NCI-H128 (cell line): ENCODE measurements around the gene MYO9A.

ENCODE experiments used
- DNase-seq: peaks from one replicate; lab custom pipeline; 2025; ENCODE audit not compliant: unreplicated experiment; lab: John Stamatoyannopoulos, UW

The MYO9A gene

DNA sequence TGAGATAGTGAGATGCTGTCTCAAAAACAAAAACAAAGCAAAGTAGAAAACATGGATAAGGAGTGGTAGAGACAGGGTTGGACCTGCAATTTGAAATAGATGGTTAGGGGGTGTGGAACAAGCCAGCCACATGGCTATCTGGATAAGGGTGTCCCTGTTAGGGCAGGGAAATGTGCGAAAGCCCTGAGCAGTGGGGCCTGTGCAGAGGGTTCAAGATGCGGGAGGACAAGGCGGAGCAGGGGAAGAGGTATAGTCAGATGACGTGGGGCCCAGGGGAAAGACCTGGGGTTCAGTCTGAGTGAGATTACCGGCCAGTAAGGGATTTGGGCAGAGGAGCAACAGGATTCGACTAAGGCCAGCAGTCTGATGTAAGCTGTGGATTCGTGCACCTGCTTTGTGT is 326.0 kb downstream of the MYO9A start:
- no peak for DNase-seq

DNA sequence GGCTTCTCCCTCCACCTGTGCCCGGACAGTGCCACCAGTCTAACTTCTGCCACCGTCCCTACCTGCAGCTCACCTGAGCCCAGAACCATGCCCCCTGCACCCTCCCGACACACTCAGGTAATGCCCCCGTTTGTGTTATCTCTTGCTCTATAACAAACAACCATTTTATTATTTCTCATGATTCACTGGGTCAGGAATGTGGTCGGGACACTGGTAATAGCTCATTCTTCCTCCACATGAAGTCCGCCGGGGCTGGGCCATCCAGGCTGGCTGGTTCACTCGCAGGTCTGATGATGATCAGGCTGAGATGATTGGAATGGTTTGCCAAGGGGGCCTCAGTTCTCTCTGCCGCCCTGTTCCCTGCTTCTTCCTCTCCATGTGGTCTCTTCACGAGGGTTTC is 327.9 kb downstream of the MYO9A start:
- no peak for DNase-seq

DNA sequence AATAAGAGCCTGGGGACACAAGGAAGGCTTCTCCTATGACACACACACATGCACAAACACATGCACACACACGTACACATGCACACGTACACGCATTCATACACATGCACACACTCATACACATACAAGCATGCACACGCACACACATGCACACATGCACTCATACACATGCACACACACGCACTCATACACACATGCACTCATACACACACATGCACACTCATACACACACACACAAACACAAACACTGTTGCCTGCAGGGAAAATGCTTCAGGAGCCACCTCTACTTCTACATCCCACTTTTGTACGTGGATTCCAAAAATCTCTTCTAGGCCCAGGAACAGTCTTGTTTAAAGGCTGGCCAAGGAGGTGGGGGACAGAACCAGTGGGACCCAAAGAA is 328.3 kb downstream of the MYO9A start:
- DNase-seq, result no peak

DNA sequence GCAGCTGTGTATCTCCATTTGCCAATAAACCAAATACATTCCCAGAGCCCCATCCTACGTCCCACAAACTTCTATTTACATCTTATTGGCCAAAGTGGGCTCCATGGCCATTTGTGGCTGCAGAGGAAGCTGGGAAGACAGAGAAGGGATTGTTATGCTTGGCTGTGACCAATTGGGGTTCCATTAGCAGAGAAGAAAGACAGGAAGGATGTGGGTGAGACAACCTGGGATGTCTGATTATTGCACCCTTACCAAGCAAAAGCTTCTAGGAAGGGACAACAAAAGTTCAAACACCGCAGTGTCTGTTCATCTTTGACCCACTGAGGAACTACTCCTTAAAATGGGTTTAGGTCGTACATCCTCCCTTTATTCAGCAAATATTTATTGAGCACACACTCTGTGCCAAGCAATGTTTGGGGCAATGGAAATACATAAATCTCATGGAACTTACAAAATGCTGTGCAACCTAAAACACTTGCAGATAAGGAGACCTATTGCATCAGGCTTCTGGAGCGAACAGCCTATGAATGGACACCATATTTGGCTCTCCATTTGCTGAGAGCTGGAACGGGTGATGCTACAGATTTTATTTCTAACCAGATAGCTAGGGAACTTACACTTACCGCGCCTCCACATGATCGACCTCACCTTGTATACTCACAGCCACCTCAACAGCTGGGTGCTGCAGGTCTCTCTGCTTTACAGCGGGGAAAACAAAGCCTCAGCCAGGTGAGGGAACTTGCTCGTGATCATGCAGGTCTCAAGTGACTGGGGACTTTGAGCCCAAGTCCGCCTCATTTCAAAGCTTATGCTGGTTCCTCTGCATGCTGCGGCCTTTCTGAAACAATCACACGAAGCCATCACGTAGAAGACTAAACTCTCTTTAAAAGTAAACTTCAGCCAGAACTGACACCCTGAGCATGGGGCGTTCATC is 329.0 kb downstream of the MYO9A start:
- DNase-seq, result no peak

DNA sequence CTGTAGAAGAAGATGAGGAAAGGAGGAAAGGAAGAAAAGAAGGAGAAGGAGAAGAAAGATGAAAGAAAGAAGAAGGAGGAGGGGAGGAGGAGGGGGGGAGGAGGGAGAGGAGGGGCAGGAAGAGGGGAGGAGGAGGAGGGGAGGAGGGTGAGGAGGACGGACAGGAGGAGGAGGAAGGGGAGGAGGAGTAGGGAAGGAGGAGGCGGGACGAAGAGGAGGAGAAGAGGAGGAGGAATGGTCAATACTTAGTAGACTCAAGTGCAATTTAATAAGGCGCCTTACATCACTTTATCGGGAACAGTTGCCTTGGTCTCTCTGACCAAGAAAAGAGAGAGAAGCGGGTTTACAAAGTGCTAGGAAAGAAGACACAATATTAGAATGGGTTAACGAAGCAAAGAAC is 331.3 kb downstream of the MYO9A start:
- no peak for DNase-seq

DNA sequence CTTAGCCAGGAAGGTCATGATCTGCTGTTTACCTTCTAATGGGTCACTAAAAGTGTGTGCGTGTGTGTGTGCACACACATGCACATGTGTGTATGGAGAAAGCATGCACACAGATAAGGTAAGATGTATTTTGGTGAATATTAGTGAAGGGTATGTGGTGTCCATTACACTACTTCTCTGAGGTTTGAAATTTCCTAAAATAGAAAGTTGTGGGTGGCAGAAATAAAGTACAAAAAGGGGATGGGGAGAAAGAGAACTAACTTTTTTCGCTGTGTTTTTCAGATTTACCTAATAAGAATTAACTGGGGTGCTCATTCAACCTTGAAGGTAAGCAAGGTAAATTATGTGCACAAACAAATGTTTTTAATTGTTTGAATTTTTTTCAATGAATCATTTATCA is 332.0 kb downstream of the MYO9A start:
- no peak for DNase-seq

DNA sequence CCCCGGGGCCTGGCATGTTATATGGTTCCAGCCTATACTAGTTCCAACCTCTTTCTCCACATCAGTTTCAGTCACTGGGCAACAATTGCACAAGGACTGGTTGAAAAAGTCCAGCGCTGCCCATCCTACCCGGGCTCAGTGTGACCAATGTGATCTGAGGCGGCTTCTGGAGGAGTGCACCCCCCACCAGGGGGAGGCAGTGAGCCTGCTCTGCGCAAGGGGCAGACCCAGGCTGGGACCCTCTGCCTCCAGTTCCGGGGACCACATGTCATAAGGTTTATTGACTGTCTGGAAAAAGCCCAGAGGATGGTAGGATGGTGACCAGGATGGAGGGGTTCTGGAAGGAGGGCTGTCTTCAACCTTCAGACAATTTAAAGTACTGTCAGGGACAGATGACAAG is 333.2 kb downstream of the MYO9A start:
- DNase-seq, result no peak

DNA sequence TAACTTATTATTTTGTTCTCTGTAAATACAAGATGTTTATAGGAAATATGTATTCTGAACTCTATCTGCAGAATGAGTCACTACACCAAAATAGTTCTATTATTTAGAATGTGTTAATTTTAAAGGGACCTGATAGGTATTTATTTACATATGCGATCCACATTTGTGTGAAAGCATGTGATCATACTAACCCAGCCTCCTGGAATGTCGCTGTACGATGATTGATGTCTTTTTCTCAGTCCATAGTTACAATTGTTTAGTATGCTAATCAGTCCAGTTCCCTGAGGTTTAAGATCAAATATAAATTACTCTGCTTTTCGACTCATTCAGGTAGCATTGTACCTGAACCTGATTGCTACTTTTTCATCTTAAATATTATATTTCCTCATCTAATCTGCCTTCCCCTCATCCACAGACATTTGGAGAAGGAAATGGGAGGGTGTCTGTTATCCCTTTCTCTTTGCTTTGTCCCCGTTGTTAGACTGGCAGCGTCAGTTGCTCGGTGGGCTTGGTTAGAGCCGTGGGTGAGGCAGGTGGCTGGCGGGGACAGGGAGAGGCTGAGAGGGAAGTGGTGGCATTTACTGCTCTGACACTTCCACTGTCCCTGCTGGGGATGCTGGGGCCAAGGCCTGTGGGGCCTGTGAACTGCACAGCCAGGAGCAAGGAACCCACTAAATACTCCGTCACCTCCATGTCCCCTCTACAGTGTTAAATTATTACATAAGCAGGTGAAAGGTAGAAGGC is 335.4 kb downstream of the MYO9A start:
- DNase-seq, result no peak

DNA sequence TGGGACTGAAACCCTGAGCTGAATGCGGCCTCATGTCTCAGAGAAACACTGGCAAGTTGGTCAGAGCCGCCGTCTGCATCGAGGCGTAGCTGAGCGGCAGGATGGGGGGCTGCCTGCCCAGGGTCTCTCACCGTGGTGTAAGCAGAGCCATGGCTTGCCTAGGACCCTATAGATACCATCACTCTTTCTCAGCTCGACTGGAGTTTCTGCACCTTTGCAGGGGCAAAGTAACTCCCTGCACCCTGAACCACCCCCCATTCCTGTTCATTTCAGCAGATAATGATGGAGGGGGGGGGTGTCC is 336.0 kb downstream of the MYO9A start:
- no peak for DNase-seq

DNA sequence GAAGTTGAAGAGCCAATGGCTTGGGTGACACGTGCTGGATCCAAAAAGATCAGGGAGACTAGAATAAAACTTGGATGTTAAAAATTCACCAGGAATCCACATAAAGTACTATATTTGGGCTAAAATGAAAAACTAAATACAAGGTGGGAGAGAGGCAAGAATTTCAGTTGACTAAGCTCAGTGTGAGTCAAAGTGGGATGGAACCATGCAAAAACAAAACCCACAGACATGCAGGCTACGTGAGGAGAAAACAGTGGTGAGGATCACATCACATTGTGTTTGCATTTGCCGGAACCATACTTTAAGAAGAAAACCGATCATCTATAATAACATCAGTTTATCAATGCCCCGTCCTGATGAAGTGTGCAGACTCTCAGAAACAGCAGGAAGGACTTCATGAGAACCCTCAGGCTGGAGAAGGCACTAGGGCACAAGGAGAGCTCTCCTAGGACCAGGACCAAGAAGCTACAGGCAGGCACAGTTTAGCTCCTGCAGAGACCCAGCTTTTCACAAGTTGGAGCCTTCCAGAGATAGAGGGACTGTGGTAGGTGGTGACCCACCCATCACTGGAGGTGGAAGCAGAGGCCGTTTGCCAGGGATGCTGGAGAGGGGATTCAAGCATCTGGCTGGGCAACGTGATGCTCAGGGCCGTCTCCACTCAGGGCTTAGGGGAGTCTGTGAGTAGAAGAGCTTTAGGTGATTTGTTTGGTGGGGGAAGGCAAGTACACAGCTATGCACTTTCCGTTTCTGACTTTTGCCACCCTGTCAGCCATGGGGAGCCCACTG is 336.6 kb downstream of the MYO9A start:
- no peak for DNase-seq

DNA sequence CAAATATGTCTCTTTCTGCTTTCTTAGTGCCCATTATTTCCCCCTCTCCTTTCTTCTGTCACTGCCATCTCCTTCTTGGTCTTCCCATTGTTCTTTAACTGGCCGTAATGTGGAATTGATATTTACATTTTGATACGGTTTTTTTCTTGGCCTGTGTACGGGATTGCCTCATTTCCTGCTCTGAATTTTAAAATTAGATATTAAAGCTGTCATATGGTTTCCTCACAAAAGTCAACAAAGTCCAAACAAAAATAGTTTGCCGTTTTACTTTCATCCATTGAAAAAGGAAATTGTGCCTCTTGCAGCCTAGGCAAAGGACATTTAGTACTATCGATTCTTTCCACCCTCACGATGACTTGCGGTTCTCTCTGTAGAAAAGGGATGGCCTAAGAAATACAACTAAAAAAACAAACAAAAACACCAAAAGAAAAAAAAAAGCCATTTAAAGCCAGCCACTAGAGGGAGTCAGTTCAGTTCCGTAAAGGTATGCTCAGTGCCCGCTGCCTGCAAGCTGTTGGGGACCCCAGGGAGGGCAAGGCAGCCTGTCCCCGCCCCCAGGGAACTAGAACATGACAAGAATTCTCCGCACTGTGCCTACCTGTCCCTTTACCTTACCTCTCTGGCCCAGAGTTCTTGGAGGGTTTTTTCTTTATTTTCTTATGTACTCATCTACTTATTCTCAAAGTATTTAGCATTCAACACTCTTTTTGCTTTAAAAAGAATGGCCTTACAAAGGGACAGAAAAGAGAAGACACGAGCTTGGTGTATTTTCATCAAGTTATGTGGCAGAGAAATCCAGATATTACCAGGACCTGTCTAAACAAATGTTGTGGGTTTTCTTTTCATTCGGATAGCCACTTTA is 337.6 kb downstream of the MYO9A start:
- no peak for DNase-seq

DNA sequence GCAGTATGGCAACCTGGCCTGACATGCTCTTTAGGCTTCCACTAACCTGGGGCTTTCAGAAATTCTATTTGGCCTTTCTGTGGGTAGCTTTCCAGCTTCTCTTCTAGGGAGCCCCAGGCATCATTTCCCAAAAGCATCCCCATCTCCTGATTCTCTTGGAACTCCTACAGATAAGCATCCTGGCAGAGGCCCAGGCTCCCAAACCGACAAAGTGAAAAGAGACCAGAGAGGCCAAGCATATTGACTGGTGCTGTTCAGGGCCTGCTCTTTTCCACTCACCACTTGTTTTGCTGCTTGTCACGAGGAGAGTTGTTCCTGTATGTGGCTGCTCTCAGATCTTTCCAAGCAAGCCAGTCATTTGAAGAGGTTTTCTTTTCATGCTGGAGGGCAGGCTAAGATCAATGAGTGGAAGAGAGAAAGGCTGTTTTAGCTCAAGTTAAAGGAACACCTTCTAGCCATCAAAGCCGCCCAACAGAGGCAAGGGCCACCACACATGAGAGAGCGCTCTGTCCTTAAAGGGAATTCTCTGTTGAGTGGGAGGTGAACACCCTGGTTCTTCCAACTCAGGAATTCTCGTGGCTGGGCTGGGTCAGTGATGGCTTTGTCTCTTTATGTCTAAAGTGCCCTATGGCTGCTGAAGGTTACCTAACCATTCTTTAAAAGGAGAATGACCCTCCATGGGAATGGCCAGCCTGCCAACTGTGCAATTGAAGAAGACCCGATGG is 338.7 kb downstream of the MYO9A start:
- no peak for DNase-seq

DNA sequence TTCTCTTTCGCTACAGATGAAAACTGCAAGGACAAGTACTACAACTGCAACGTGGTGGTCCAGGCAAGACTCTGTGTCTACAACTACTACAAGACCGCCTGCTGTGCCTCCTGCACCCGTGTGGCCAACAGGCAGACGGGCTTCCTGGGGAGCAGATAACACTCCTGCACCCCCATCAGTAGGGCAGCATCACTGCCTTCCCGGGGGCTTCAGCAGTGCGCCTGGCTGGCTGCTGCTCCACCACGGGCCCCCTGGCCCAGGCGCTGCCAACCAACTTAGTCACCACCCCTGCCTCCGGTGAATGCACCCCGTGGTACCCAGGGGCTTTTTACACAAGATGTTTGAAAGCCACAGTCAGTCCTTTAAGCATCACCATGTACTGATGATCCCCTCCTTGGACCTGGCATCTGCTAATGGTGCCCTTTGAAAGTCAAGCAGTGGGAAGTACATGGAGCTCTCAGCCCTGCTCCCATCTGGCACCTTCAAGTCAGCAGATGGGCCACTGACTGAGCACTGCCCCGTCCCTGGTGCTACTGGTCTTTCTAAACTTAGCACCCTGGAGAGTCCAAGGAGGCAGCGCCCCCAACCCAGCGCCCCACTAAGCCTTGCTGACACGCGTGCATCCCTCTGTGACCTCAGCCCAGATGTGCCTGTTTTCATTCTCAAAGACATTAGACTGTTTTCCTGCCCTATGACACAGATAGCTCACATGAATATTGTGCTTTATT is 340.6 kb downstream of the MYO9A start:
- no peak for DNase-seq

DNA sequence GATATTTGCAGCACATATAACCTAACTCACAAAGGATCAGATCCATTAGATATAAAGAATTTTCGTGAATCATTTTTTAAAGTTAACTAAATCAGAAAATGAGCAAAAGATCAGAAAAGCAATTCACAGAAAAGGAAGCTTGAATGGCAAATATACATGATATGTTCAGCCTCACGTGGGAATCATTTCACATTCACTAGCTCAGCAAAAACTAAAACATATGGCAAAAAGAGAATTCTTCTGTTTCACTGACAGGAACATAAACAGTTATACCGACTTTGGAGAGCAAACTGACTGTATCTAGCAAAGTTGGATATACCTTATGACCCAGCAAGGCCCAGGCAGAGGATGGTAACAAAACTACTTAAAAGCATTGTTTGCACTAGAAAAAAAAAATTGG is 341.6 kb downstream of the MYO9A start:
- DNase-seq, result no peak

DNA sequence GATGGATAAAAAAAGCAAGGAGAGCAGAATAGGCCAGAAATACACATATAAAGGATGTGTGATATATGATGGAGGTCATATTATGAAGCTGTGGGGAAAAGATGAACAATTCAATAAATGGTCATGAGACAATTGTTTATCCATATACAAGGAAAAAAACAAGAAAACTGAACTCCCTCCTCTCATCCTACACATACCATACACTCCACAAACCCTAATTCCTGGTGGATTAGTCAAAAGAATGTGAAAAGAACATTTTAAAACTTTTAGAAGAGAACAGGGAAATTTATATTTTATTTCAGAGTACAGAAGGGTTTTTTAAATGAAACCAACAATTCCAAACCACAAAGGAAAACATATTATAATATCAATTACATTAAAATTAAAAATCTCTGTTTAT is 342.1 kb downstream of the MYO9A start:
- no peak for DNase-seq

DNA sequence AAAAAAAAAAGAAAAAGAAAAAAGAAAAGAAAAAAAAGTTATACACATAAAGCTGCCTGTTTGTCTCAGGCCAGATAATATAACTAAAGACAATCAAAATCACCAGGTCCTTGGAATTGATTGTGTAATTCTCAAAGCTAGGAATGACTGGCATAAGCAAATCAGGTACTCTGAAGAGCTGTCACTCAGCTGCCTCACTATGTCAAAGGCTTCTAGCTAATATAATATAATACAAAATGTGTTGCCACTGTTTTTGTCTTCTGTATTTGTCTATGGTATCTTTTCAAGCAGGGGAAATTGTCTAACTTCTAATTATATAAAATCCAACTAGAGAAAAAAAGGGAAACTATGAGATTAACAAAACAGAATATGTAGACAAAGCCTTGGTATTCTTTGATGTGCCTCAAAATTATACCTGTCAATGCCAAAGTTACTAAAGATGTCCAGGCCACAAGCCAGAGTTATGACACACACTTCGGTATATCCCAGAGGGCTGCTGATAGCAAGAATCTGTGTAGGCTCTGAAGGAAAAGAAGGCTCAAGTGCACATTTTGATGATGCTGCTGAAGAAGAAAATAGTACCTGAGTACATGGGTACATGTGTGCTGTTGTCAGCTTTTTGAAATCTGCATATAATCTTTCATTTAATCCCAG is 344.6 kb downstream of the MYO9A start:
- no peak for DNase-seq
